ENCODE results near the gene MIDN. TPM values are rescaled to one million over a fixed set of nuclear protein-coding genes. Genes with fewer than 3 reads are reported as not detected.

MIDN gene
- total and polyA plus RNA-seq, 2 donors = 8.7 to 55.1 TPM

- no peaks in the 10 kb centered on the region for H3K9me3 ChIP-seq (ENCODE audit: control insufficient read depth in 2 of 2, insufficient read depth in 1 of 2, low read length in 1 of 2)
- no peak overlapping the region for H3K27ac ChIP-seq (ENCODE audit: low read depth in 1 of 2, low read length in 1 of 2)
- no peaks in the 10 kb centered on the region for H3K27me3 ChIP-seq (ENCODE audit: control insufficient read depth in 2 of 2, insufficient read depth in 1 of 2, low read length in 1 of 2)
- peaks cover 48 to 60% of the 10 kb centered on the region in 2 donors for H3K36me3 ChIP-seq (ENCODE audit: control insufficient read depth in 2 of 2, insufficient read depth in 2 of 2, low read length in 1 of 2)
- no peak for DNase-seq (ENCODE audit: low read depth in 6 of 9, low spot score in 9 of 9)
- H3K4me1 ChIP-seq (ENCODE audit: control insufficient read depth in 2 of 2, insufficient read depth in 2 of 2, low read length in 2 of 2) = no peaks in the 10 kb centered on the region
- 98% methylated on average over 19 of the region's 19 CpGs for WGBS
- no peak overlapping the region for H3K4me3 ChIP-seq (ENCODE audit: low read length in 2 of 2)
These were observed 28.5 kb upstream of the MIDN start for GRCh38 chr19:1219786-1220476.

DNA sequence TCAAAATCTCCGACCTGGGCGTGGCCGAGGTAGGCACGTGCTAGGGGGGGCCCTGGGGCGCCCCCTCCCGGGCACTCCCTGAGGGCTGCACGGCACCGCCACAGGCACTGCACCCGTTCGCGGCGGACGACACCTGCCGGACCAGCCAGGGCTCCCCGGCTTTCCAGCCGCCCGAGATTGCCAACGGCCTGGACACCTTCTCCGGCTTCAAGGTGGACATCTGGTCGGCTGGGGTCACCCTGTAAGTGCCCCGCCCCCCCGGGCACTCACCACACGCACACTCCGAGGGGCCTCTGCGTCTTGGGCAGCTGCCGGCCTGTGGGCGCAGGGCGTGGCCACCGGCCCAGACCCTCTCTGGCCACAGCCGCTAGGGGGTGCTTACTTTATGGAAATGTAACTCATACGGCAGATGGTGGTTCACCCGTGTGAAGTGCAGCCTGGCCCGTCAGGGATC is 27.9 kb upstream of the MIDN start:
- WGBS = 98% methylated on average over 33 of the region's 33 CpGs
- Histone ChIP-seq H3K36me3 (ENCODE audit: control insufficient read depth in 2 of 2, insufficient read depth in 2 of 2, low read length in 1 of 2) (peaks cover 50 to 61% of the 10 kb centered on the region in 2 donors), H3K4me1 (ENCODE audit: control insufficient read depth in 2 of 2, insufficient read depth in 2 of 2, low read length in 2 of 2) (no peaks in the 10 kb centered on the region), H3K4me3 (ENCODE audit: low read length in 2 of 2) (no peak overlapping the region), H3K27me3 (ENCODE audit: control insufficient read depth in 2 of 2, insufficient read depth in 1 of 2, low read length in 1 of 2) (no peaks in the 10 kb centered on the region), H3K9me3 (ENCODE audit: control insufficient read depth in 2 of 2, insufficient read depth in 1 of 2, low read length in 1 of 2) (no peaks in the 10 kb centered on the region), H3K27ac (ENCODE audit: low read depth in 1 of 2, low read length in 1 of 2) (no peak overlapping the region)
- no peak for DNase-seq (ENCODE audit: low read depth in 6 of 9, low spot score in 9 of 9)

GRCh38 chr19:1220976-1221903 is 27.1 kb upstream of the MIDN start:
- H3K36me3 ChIP-seq (ENCODE audit: control insufficient read depth in 2 of 2, insufficient read depth in 2 of 2, low read length in 1 of 2) = peaks cover 52 to 65% of the 10 kb centered on the region in 2 donors
- H3K27ac ChIP-seq (ENCODE audit: low read depth in 1 of 2, low read length in 1 of 2) = no peak overlapping the region
- WGBS = 98% methylated on average over 38 of the region's 38 CpGs
- no peaks in the 10 kb centered on the region for H3K27me3 ChIP-seq (ENCODE audit: control insufficient read depth in 2 of 2, insufficient read depth in 1 of 2, low read length in 1 of 2)
- no peaks in the 10 kb centered on the region for H3K9me3 ChIP-seq (ENCODE audit: control insufficient read depth in 2 of 2, insufficient read depth in 1 of 2, low read length in 1 of 2)
- no peak for DNase-seq (ENCODE audit: low read depth in 6 of 9, low spot score in 9 of 9)
- H3K4me1 ChIP-seq (ENCODE audit: control insufficient read depth in 2 of 2, insufficient read depth in 2 of 2, low read length in 2 of 2) = no peaks in the 10 kb centered on the region
- no peak overlapping the region for H3K4me3 ChIP-seq (ENCODE audit: low read length in 2 of 2)

GRCh38 chr19:1221904-1222255 is 26.5 kb upstream of the MIDN start:
- DNase-seq (ENCODE audit: low read depth in 6 of 9, low spot score in 9 of 9) = no peak
- WGBS = 97% methylated on average over 22 of the region's 22 CpGs
- no peak overlapping the region for H3K27ac ChIP-seq (ENCODE audit: low read depth in 1 of 2, low read length in 1 of 2)
- no peaks in the 10 kb centered on the region for H3K9me3 ChIP-seq (ENCODE audit: control insufficient read depth in 2 of 2, insufficient read depth in 1 of 2, low read length in 1 of 2)
- H3K4me3 ChIP-seq (ENCODE audit: low read length in 2 of 2) = no peak overlapping the region
- H3K36me3 ChIP-seq (ENCODE audit: control insufficient read depth in 2 of 2, insufficient read depth in 2 of 2, low read length in 1 of 2) = peaks cover 54 to 71% of the 10 kb centered on the region in 2 donors
- no peaks in the 10 kb centered on the region for H3K4me1 ChIP-seq (ENCODE audit: control insufficient read depth in 2 of 2, insufficient read depth in 2 of 2, low read length in 2 of 2)
- H3K27me3 ChIP-seq (ENCODE audit: control insufficient read depth in 2 of 2, insufficient read depth in 1 of 2, low read length in 1 of 2) = no peaks in the 10 kb centered on the region

GRCh38 chr19:1222394-1222793 is 26.0 kb upstream of the MIDN start:
- Histone ChIP-seq H3K27me3 (ENCODE audit: control insufficient read depth in 2 of 2, insufficient read depth in 1 of 2, low read length in 1 of 2) (no peaks in the 10 kb centered on the region), H3K4me3 (ENCODE audit: low read length in 2 of 2) (no peak overlapping the region), H3K4me1 (ENCODE audit: control insufficient read depth in 2 of 2, insufficient read depth in 2 of 2, low read length in 2 of 2) (no peaks in the 10 kb centered on the region), H3K27ac (ENCODE audit: low read depth in 1 of 2, low read length in 1 of 2) (no peak overlapping the region), H3K9me3 (ENCODE audit: control insufficient read depth in 2 of 2, insufficient read depth in 1 of 2, low read length in 1 of 2) (no peaks in the 10 kb centered on the region), H3K36me3 (ENCODE audit: control insufficient read depth in 2 of 2, insufficient read depth in 2 of 2, low read length in 1 of 2) (peaks cover 59 to 76% of the 10 kb centered on the region in 2 donors)
- WGBS = 96% methylated on average over 14 of the region's 14 CpGs
- no peak for DNase-seq (ENCODE audit: low read depth in 6 of 9, low spot score in 9 of 9)

DNA sequence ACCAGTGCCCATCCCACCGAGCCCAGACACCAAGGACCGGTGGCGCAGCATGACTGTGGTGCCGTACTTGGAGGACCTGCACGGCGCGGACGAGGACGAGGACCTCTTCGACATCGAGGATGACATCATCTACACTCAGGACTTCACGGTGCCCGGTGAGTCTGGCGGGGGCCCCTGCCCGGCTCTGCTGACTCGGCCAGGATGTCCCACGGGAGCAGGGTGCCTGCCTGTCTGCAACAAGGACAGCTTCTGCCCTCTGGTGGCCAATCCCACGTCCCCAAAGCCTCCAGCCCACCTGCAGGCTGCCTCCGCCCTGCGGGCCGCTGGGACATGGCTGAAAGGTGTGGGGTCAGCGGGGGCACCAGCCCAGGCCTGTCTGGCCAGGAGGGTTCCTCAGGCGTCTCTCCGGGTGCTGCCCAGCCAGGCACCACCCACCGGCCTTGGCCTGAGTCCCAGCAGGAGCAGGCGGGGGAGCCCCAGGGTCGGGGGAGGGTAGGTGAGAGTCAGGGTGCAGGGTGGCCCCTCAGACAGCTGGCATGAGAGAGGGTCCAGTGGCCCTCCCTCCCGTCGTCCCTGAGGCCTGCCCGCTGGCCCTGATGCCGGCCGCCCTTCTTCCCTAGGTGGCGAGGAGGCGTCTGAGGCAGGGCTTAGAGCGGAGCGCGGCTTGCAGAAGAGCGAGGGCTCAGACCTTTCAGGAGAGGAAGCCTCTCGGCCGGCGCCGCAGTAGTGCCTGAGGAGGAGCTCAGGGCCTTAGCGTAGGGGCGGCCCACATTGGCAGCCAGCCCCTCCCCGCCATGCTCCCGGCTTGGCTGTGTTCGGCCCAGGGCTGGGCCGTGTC is 25.1 kb upstream of the MIDN start:
- Histone ChIP-seq H3K4me3 (ENCODE audit: low read length in 2 of 2) (no peak overlapping the region), H3K27ac (ENCODE audit: low read depth in 1 of 2, low read length in 1 of 2) (no peak overlapping the region), H3K27me3 (ENCODE audit: control insufficient read depth in 2 of 2, insufficient read depth in 1 of 2, low read length in 1 of 2) (no peaks in the 10 kb centered on the region), H3K9me3 (ENCODE audit: control insufficient read depth in 2 of 2, insufficient read depth in 1 of 2, low read length in 1 of 2) (no peaks in the 10 kb centered on the region), H3K4me1 (ENCODE audit: control insufficient read depth in 2 of 2, insufficient read depth in 2 of 2, low read length in 2 of 2) (no peaks in the 10 kb centered on the region), H3K36me3 (ENCODE audit: control insufficient read depth in 2 of 2, insufficient read depth in 2 of 2, low read length in 1 of 2) (peaks cover 62 to 84% of the 10 kb centered on the region in 2 donors)
- WGBS = 97% methylated on average over 48 of the region's 48 CpGs
- DNase-seq (ENCODE audit: low read depth in 6 of 9, low spot score in 9 of 9) = no peak

- Histone ChIP-seq H3K27me3 (ENCODE audit: control insufficient read depth in 2 of 2, insufficient read depth in 1 of 2, low read length in 1 of 2) (no peaks in the 10 kb centered on the region), H3K9me3 (ENCODE audit: control insufficient read depth in 2 of 2, insufficient read depth in 1 of 2, low read length in 1 of 2) (no peaks in the 10 kb centered on the region), H3K27ac (ENCODE audit: low read depth in 1 of 2, low read length in 1 of 2) (no peak overlapping the region), H3K4me1 (ENCODE audit: control insufficient read depth in 2 of 2, insufficient read depth in 2 of 2, low read length in 2 of 2) (no peaks in the 10 kb centered on the region), H3K36me3 (ENCODE audit: control insufficient read depth in 2 of 2, insufficient read depth in 2 of 2, low read length in 1 of 2) (peaks cover 62 to 89% of the 10 kb centered on the region in 2 donors), H3K4me3 (ENCODE audit: low read length in 2 of 2) (no peak overlapping the region)
- DNase-seq (ENCODE audit: low read depth in 6 of 9, low spot score in 9 of 9) = no peak
- 94% methylated on average over 16 of the region's 16 CpGs for WGBS
These were observed 24.1 kb upstream of the MIDN start for GRCh38 chr19:1224047-1224825.

GRCh38 chr19:1224847-1225246 is 23.5 kb upstream of the MIDN start:
- H3K9me3 ChIP-seq (ENCODE audit: control insufficient read depth in 2 of 2, insufficient read depth in 1 of 2, low read length in 1 of 2) = no peaks in the 10 kb centered on the region
- H3K27me3 ChIP-seq (ENCODE audit: control insufficient read depth in 2 of 2, insufficient read depth in 1 of 2, low read length in 1 of 2) = no peaks in the 10 kb centered on the region
- no peaks in the 10 kb centered on the region for H3K4me1 ChIP-seq (ENCODE audit: control insufficient read depth in 2 of 2, insufficient read depth in 2 of 2, low read length in 2 of 2)
- no peak overlapping the region for H3K27ac ChIP-seq (ENCODE audit: low read depth in 1 of 2, low read length in 1 of 2)
- 93% methylated on average over 16 of the region's 16 CpGs for WGBS
- peaks cover 62 to 87% of the 10 kb centered on the region in 2 donors for H3K36me3 ChIP-seq (ENCODE audit: control insufficient read depth in 2 of 2, insufficient read depth in 2 of 2, low read length in 1 of 2)
- no peak overlapping the region for H3K4me3 ChIP-seq (ENCODE audit: low read length in 2 of 2)
- no peak for DNase-seq (ENCODE audit: low read depth in 6 of 9, low spot score in 9 of 9)
